ENCODE results near the gene TMEM190. TPM values are rescaled to one million over a fixed set of nuclear protein-coding genes. Genes with fewer than 3 reads are reported as not detected.
A peak's percentile ranks its signal among the peaks of the same experiment; 100 is the strongest.

TMEM190 gene
- total and polyA plus RNA-seq, 2 of the 8 experiments (the other 6 are each of a cell fraction or from before 2014, with no cell fraction given): 1.6 TPM; not detected in 1

DNA sequence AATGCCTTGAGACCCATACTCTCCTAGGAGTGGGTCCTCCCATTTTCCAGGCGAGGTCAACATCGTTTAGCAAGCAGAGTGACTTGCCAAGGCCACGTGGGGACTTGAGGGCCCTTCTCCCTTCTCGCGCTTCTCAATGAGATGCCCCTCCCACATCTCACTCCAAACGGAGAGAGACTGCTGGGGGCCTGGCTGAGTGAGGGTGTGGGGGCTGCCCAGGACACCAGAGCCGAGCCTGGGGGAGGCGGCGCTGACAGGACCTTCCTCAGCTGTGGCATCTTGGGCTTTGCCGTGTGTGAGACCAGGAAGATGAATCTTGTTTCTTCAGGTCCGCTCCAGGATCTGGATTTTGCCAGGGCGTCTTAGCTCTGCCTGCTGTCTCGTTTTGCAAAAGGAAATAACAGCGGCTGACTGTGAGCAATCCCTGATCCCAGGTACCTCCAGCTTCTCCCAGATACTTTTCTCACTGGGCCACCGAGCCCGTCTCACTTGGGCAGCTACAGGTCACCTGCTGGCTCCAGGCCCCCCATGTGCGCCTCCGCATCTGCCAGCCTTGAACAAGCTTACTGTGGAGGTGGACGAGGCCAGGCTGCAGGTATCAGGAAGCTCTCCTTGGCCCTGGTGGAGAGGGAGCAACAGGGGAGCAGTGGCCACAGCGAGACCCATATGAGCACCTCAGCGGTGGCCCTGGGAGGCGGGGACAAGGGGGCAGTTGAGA is 28.1 kb upstream of the TMEM190 start:
- Histone ChIP-seq H3K36me3 (ENCODE audit: control insufficient read depth in 2 of 4, insufficient read depth in 4 of 4, low read length in 3 of 4) (peaks cover 0 to 45% (median 11%) of the 10 kb centered on the region in 4 experiments; a peak in 4 of 8 replicates), H3K79me1 (ENCODE audit: low read depth, low read length) (no peaks in the 10 kb centered on the region), H4K20me1 (replicated peaks in 1 of 2; ENCODE audit: control insufficient read depth in 1 of 2, insufficient read depth in 2 of 2, low read length in 2 of 2) (peaks cover 0 to 8% of the 10 kb centered on the region in 2 experiments), H3K14ac (ENCODE audit: insufficient read length) (no peak overlapping the region), H3K4me3 (ENCODE audit: extremely low read depth in 1 of 4, insufficient read depth in 2 of 4, low read depth in 3 of 4, low read length in 4 of 4) (peak overlapping the region in 3 of 4 experiments; percentile 1 to 36 (median 2); a peak in 4 of 8 replicates), H3K23ac (ENCODE audit: insufficient read length) (no peak overlapping the region), H4K8ac (ENCODE audit: extremely low read depth, insufficient read depth, low read length) (peak overlapping the region; percentile 88), H3K27ac (ENCODE audit: low read depth, low read length) (peak overlapping the region; percentile 76), H3K79me2 (ENCODE audit: control insufficient read depth in 1 of 2, insufficient read depth in 2 of 2, low read length in 2 of 2) (no peaks in the 10 kb centered on the region), H2AFZ (ENCODE audit: low read length) (no peak overlapping the region), H4K91ac (replicated peaks; ENCODE audit: insufficient read length, low read length) (peak overlapping the region; percentile 67), H2BK20ac (ENCODE audit: low read length) (peak overlapping the region; percentile 90), H3K4me2 (ENCODE audit: insufficient read depth in 1 of 2, low read depth in 2 of 2, low read length in 2 of 2) (peak overlapping the region; percentile 66 to 67), H3K18ac (ENCODE audit: extremely low read depth, low read length) (peak overlapping the region; percentile 99), H4K5ac (ENCODE audit: insufficient read length, low read depth, low read length) (peak overlapping the region; percentile 86), H2BK15ac (ENCODE audit: low read length) (peak overlapping the region; percentile 83; the same call in 1 of the 2 replicates), H3K4ac (replicated peaks; ENCODE audit: insufficient read length, low read depth, low read length) (peak overlapping the region; percentile 82), H3K9me3 (ENCODE audit: insufficient read depth in 2 of 2, low read depth in 1 of 2, low read length in 1 of 2) (no peaks in the 10 kb centered on the region), H2BK12ac (ENCODE audit: low read depth, low read length) (peak overlapping the region; percentile 93), H2BK120ac (replicated peaks; ENCODE audit: low read depth, low read length) (peak overlapping the region; percentile 45), H3K4me1 (replicated peaks in 1 of 4; ENCODE audit: control insufficient read depth in 3 of 4, insufficient read depth in 4 of 4, low read length in 3 of 4) (peaks cover 11 to 43% (median 29%) of the 10 kb centered on the region in 4 experiments), H3K23me2 (ENCODE audit: low read depth, low read length) (peaks cover 5% of the 10 kb centered on the region; the same call in 1 of the 2 replicates), H3K27me3 (replicated peaks in 1 of 4; ENCODE audit: control insufficient read depth in 3 of 4, extremely low read depth in 1 of 4, insufficient read depth in 3 of 4, low read length in 3 of 4) (peaks cover 14 to 20% (median 18%) of the 10 kb centered on the region in 4 experiments), H2BK5ac (ENCODE audit: low read depth, low read length) (peak overlapping the region; percentile 92), H2AK5ac (ENCODE audit: low read depth, low read length) (peak overlapping the region; percentile 93; the same call in 1 of the 2 replicates), H3K9ac (replicated peaks in 1 of 4; ENCODE audit: extremely low read depth in 1 of 4, low read depth in 3 of 4, low read length in 3 of 4) (peak overlapping the region in 3 of 4 experiments; percentile 25 to 28 (median 27); a peak in 3 of 7 replicates), H3K56ac (replicated peaks; ENCODE audit: insufficient read length, low read depth, low read length) (no peak overlapping the region)
- CTCF ChIA-PET (ENCODE audit: partially characterized antibody): interaction anchor here (0.6 to 2.0 kb wide), 17 partner anchors 9 to 305 kb away, joined by 3 to 12 read pairs (median 4); partner anchors contain the start of genes KMT5C and TMEM238
- TF ChIP-seq CHD2 (IDR thresholded peaks at IDR 0.05; ENCODE audit: low read length) (peak; percentile 54; the same call in 1 of the 2 replicates), GABPA (IDR thresholded peaks at IDR 0.05; ENCODE audit: borderline replicate concordance, insufficient read depth, low read length) (peak; percentile 11; the same call in 1 of the 2 replicates), POLR2AphosphoS5 (IDR thresholded peaks at IDR 0.05; ENCODE audit: low read depth, low read length) (no peak; the same call in 1 of the 2 replicates), ASH2L (IDR thresholded peaks at IDR 0.05; ENCODE audit: low read length) (peak; percentile 50), TAF7 (optimal IDR thresholded peaks at IDR 0.05; ENCODE audit: borderline replicate concordance, low read depth, low read length) (peak; percentile 43), RBBP5 (IDR thresholded peaks at IDR 0.05; ENCODE audit: borderline replicate concordance, low read depth, low read length) (0 out of 2 replicates have a peak, but pooled peaks have one; percentile 61), CREB1 (IDR thresholded peaks at IDR 0.05) (no peak), YY1 (IDR thresholded peaks at IDR 0.05; ENCODE audit: low read depth, low read length) (0 out of 2 replicates have a peak, but pooled peaks have one; percentile 4)
- TF ChIP-seq, protein P1, sequence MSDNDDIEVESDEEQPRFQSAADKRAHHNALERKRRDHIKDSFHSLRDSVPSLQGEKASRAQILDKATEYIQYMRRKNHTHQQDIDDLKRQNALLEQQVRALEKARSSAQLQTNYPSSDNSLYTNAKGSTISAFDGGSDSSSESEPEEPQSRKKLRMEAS (IDR thresholded peaks at IDR 0.05): peak; percentile 75
- FAIRE-seq (peak; percentile 7), DNase-seq (ENCODE audit: low read depth in 1 of 2, low spot score in 2 of 2) (peak in 1 of 2 experiments; percentile 74)
- 18% methylated on average over 22 of the region's 22 CpGs; no CpG with 5 or more reads in 1 of the 2 experiments for WGBS, 2 experiments (ENCODE audit: extremely low coverage in 1 of 2, insufficient coverage in 1 of 2, insufficient read length in 1 of 2, insufficient replicate concordance in 2 of 2, low coverage in 1 of 2, low lambda C conversion rate in 2 of 2, missing lambda C conversion rate in 1 of 2)
- POLR2A ChIA-PET (ENCODE audit: partially characterized antibody): interaction anchor here (0.7 to 7.9 kb wide), 25 partner anchors 8 to 112 kb away, joined by 3 to 58 read pairs (median 5); partner anchors contain the start of genes GARIN5B, IL11, KMT5C and TMEM190
